H9 (cell line): ENCODE data around the gene STT3B. TPM values are rescaled to one million over a fixed set of nuclear protein-coding genes. Genes with fewer than 3 reads are reported as not detected.

ENCODE experiments used
- DNase-seq: peaks from one replicate; pipeline ENCODE4 v3.0.0-alpha.2; 2017
- H2AFZ ChIP-seq: one replicate; pipeline ENCODE4 v1.6.1; 2013; ENCODE audit warnings: mild to moderate bottlenecking, low read length, control low read depth, moderate library complexity
- H2AK5ac ChIP-seq: 2 replicates; pipeline ENCODE4 v1.6.1; 2013; ENCODE audit warnings: low read length, control low read depth, mixed read lengths; ENCODE audit not compliant: insufficient read length
- H2BK120ac ChIP-seq: one replicate; pipeline ENCODE4 v1.6.1; 2013; ENCODE audit warnings: low read depth, mild to moderate bottlenecking, low read length, control low read depth, inconsistent platforms; ENCODE audit not compliant: poor library complexity, severe bottlenecking
- H2BK12ac ChIP-seq: 2 replicates; pipeline ENCODE4 v1.6.1; 2013; ENCODE audit warnings: low read length, control low read depth, mixed read lengths, low read depth; ENCODE audit not compliant: insufficient read length
- H2BK15ac ChIP-seq: 2 replicates; pipeline ENCODE4 v1.6.1; 2013; ENCODE audit warnings: low read depth, low read length, control low read depth
- H2BK20ac ChIP-seq: one replicate; pipeline ENCODE4 v1.6.1; 2013; ENCODE audit warnings: low read depth, mild to moderate bottlenecking, low read length, control low read depth, inconsistent platforms; ENCODE audit not compliant: poor library complexity, severe bottlenecking
- H2BK5ac ChIP-seq: 2 replicates; pipeline ENCODE4 v1.6.1; 2013; ENCODE audit warnings: low read length, control low read depth, mixed read lengths; ENCODE audit not compliant: insufficient read length
- H3K14ac ChIP-seq: 2 replicates; pipeline ENCODE4 v1.6.1; 2013; ENCODE audit warnings: low read length, control low read depth; ENCODE audit not compliant: insufficient read depth
- H3K18ac ChIP-seq: 2 replicates; pipeline ENCODE4 v1.6.1; 2013; ENCODE audit warnings: low read depth, mild to moderate bottlenecking, mixed read lengths, low read length, control low read depth; ENCODE audit not compliant: insufficient read length
- H3K23ac ChIP-seq: 2 replicates; pipeline ENCODE4 v1.6.1; 2013; ENCODE audit warnings: low read length, control low read depth, mixed read lengths, low read depth; ENCODE audit not compliant: insufficient read length
- H3K23me2 ChIP-seq: 2 replicates; pipeline ENCODE4 v1.6.1; 2013; ENCODE audit warnings: low read depth, mild to moderate bottlenecking, mixed read lengths, low read length, control low read depth; ENCODE audit not compliant: insufficient read length, poor library complexity, severe bottlenecking
- H3K27ac ChIP-seq: 2 replicates; pipeline ENCODE4 v1.5.1; 2013; ENCODE audit warnings: low read length, control low read depth, mixed read lengths, low read depth; ENCODE audit not compliant: insufficient read length
- H3K27me3 ChIP-seq: 2 replicates; pipeline ENCODE4 v1.6.1; 2013; ENCODE audit warnings: low read length, control low read depth, inconsistent platforms; ENCODE audit not compliant: insufficient read depth
- H3K4ac ChIP-seq: 2 replicates; pipeline ENCODE4 v1.6.1; 2013; ENCODE audit warnings: low read depth, mild to moderate bottlenecking, control low read depth, inconsistent platforms, low read length, moderate library complexity
- H3K4me1 ChIP-seq: 2 replicates; pipeline ENCODE4 v1.6.1; 2013; ENCODE audit warnings: low read length, control low read depth, inconsistent platforms; ENCODE audit not compliant: insufficient read depth
- H3K4me2 ChIP-seq: 2 replicates; pipeline ENCODE4 v1.6.1; 2013; ENCODE audit warnings: low read length, control low read depth, mixed read lengths; ENCODE audit not compliant: insufficient read length, insufficient read depth
- H3K56ac ChIP-seq: 2 replicates; pipeline ENCODE4 v1.6.1; 2013; ENCODE audit warnings: low read depth, mild to moderate bottlenecking, mixed read lengths, low read length, control low read depth; ENCODE audit not compliant: insufficient read length
- H3K79me1 ChIP-seq: 2 replicates; pipeline ENCODE4 v1.6.1; 2013; ENCODE audit warnings: low read depth, mild to moderate bottlenecking, moderate library complexity, low read length, control low read depth, inconsistent platforms; ENCODE audit not compliant: insufficient read depth, poor library complexity, severe bottlenecking
- H3K79me2 ChIP-seq: 2 replicates; pipeline ENCODE4 v1.6.1; 2013; ENCODE audit warnings: low read length, control low read depth, inconsistent platforms; ENCODE audit not compliant: insufficient read depth
- H3K9ac ChIP-seq: 2 replicates; pipeline ENCODE4 v1.6.1; 2013; ENCODE audit warnings: low read length, control low read depth, mixed read lengths; ENCODE audit not compliant: insufficient read length; ENCODE audit errors: extremely low read depth
- H3K9me3 ChIP-seq: one replicate; pipeline ENCODE4 v1.6.1; 2013; ENCODE audit warnings: low read depth, low read length, inconsistent platforms; ENCODE audit not compliant: control insufficient read depth
- H3T11ph ChIP-seq: one replicate; pipeline ENCODE4 v1.6.1; 2013; ENCODE audit warnings: mild to moderate bottlenecking, low read length, control low read depth, inconsistent platforms
- H4K20me1 ChIP-seq: one replicate; pipeline ENCODE4 v1.6.1; 2013; ENCODE audit not compliant: control insufficient read depth, insufficient read length, insufficient read depth
- H4K5ac ChIP-seq: 2 replicates; pipeline ENCODE4 v1.6.1; 2013; ENCODE audit warnings: low read depth, mild to moderate bottlenecking, mixed read lengths, low read length, control low read depth; ENCODE audit not compliant: insufficient read length
- H4K8ac ChIP-seq: replicated peaks from 2 replicates; pipeline ENCODE4 v1.6.1; 2013; ENCODE audit warnings: low read length, control low read depth, mixed read lengths, low read depth; ENCODE audit not compliant: insufficient read length
- H4K91ac ChIP-seq: 2 replicates; pipeline ENCODE4 v1.6.1; 2013; ENCODE audit warnings: low read depth, mild to moderate bottlenecking, moderate library complexity, mixed read lengths, low read length, control low read depth; ENCODE audit not compliant: insufficient read length
- H3K27ac Mint-ChIP-seq, 3 experiments: 2 replicates in 2 of 3; 3 replicates in 1 of 3; pipeline ENCODE4 v1.8.0; 2020 to 2021; ENCODE audit warnings: mixed read lengths in 3 of 3, mild to moderate bottlenecking in 1 of 3, moderate library complexity in 1 of 3
- H3K27me3 Mint-ChIP-seq: 2 replicates; pipeline ENCODE4 v1.8.0; 2021; ENCODE audit warnings: low read depth, mild to moderate bottlenecking, moderate library complexity, mixed read lengths
- H3K36me3 Mint-ChIP-seq, 3 experiments: 2 replicates in 2 of 3; 3 replicates in 1 of 3; pipeline ENCODE4 v1.8.0; 2020 to 2021; ENCODE audit warnings: low read depth in 3 of 3, mixed read lengths in 3 of 3; ENCODE audit not compliant: insufficient read depth in 1 of 3
- H3K4me1 Mint-ChIP-seq, 2 experiments: 2 replicates each; pipeline ENCODE4 v1.8.0; 2020; ENCODE audit warnings: mixed read lengths in 2 of 2
- H3K4me3 Mint-ChIP-seq, 2 experiments: 2 replicates in 1 of 2; 3 replicates in 1 of 2; pipeline ENCODE4 v1.8.0; 2020 to 2021; ENCODE audit warnings: mild to moderate bottlenecking in 2 of 2, mixed read lengths in 2 of 2, moderate library complexity in 1 of 2
- H3K9me3 Mint-ChIP-seq, 2 experiments: 2 replicates in 1 of 2; 3 replicates in 1 of 2; pipeline ENCODE4 v1.8.0; 2020; ENCODE audit warnings: mild to moderate bottlenecking in 2 of 2, mixed read lengths in 2 of 2, moderate library complexity in 1 of 2
- WGBS: extraction: QIAGEN DNeasy Blood & Tissue Kit; methylation state at CpG from one replicate; pipeline ENCODE4 v1.1.7; 2013; ENCODE audit warnings: missing lambda C conversion rate, low lambda C conversion rate, mixed read lengths; ENCODE audit not compliant: insufficient read length; ENCODE audit errors: extremely low coverage; 5-methylcytosine and 5-hydroxymethylcytosine counted together
- total RNA-seq: library from RNA; stranded (reverse); gene quantifications from 2 replicates; pipeline ENCODE4 v1.2.1, GENCODE V29; 2021
- TF ChIP-seq, protein P1 (sequence below): fragments of 200-600 bp; sonication (generic); conservative IDR thresholded peaks from 3 replicates; pipeline ENCODE4 v1.8.0; 2021; ENCODE audit warnings: antibody characterized with exemption, mild to moderate bottlenecking

Gene STT3B
- total RNA-seq, 1 experiment from 2014 or later: 79.9 TPM

- Histone ChIP-seq H3K9ac (no peak overlapping the region), H2AFZ (no peak overlapping the region), H4K20me1 (no peaks in the 10 kb centered on the region), H3T11ph (no peak overlapping the region), H3K79me2 (no peaks in the 10 kb centered on the region), H3K9me3 (no peaks in the 10 kb centered on the region), H3K23ac (no peak overlapping the region), H3K4ac (no peak overlapping the region), H3K27ac (no peak overlapping the region), H2BK12ac (no peak overlapping the region), H3K14ac (no peak overlapping the region), H4K8ac (no peak overlapping the region), H3K4me1 (0 out of 2 replicates have a peak, but pooled peaks cover 3% of the 10 kb centered on the region), H3K56ac (no peak overlapping the region), H2BK120ac (no peak overlapping the region), H3K4me2 (no peak overlapping the region), H3K27me3 (no peaks in the 10 kb centered on the region), H2AK5ac (no peak overlapping the region), H4K5ac (no peak overlapping the region), H4K91ac (no peak overlapping the region), H3K23me2 (no peaks in the 10 kb centered on the region), H3K79me1 (no peaks in the 10 kb centered on the region), H3K18ac (no peak overlapping the region), H2BK5ac (no peak overlapping the region), H2BK20ac (no peak overlapping the region), H2BK15ac (no peak overlapping the region)
- no CpG with 5 or more reads among the region's 2 CpGs for WGBS
- Mint-ChIP-seq H3K27me3 (no peaks in the 10 kb centered on the region), H3K9me3 (no peaks in the 10 kb centered on the region), H3K27ac (no peak overlapping the region), H3K36me3 (no peaks in the 10 kb centered on the region), H3K4me3 (no peak overlapping the region), H3K4me1 (no peaks in the 10 kb centered on the region)
- TF ChIP-seq, protein P1, sequence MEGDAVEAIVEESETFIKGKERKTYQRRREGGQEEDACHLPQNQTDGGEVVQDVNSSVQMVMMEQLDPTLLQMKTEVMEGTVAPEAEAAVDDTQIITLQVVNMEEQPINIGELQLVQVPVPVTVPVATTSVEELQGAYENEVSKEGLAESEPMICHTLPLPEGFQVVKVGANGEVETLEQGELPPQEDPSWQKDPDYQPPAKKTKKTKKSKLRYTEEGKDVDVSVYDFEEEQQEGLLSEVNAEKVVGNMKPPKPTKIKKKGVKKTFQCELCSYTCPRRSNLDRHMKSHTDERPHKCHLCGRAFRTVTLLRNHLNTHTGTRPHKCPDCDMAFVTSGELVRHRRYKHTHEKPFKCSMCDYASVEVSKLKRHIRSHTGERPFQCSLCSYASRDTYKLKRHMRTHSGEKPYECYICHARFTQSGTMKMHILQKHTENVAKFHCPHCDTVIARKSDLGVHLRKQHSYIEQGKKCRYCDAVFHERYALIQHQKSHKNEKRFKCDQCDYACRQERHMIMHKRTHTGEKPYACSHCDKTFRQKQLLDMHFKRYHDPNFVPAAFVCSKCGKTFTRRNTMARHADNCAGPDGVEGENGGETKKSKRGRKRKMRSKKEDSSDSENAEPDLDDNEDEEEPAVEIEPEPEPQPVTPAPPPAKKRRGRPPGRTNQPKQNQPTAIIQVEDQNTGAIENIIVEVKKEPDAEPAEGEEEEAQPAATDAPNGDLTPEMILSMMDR: no peak
- no peak for DNase-seq
Observed at GRCh38 chr3:31521468-31521867, 11.3 kb upstream of the STT3B start.
